B cell (primary cell): ENCODE measurements around the gene TEX12. TPM values are rescaled to one million over a fixed set of nuclear protein-coding genes. Genes with fewer than 3 reads are reported as not detected.

Experiments
- ATAC-seq: fragments of 200-7000 bp; cut with Tn5 transposase; one replicate; pipeline ENCODE4 v1.10.0; 2021; ENCODE audit warnings: low read depth, mild to moderate bottlenecking, moderate number of reproducible peaks, moderate library complexity
- CTCF ChIA-PET: fragments of 350-600 bp; sonication (Branson Sonifier 250); formaldehyde crosslinking; loops from one replicate; lab custom pipeline; 2021; ENCODE audit warnings: antibody characterized with exemption, inconsistent platforms; lab: Charles Lee
- POLR2A ChIA-PET: fragments of 350-600 bp; sonication (Branson Sonifier 250); formaldehyde crosslinking; loops from one replicate; lab custom pipeline; 2021; ENCODE audit warnings: antibody characterized with exemption; lab: Charles Lee
- DNase-seq: peaks from one replicate; pipeline ENCODE4 v3.0.0; 2013
- H2AFZ ChIP-seq: 2 replicates; pipeline ENCODE4 v1.6.1; 2012; ENCODE audit warnings: mild to moderate bottlenecking, low read depth, low read length; ENCODE audit not compliant: insufficient read depth, poor library complexity, severe bottlenecking
- H3K27ac ChIP-seq, 2 donors: 1 replicate in 1 of 2; 2 replicates in 1 of 2; pipeline ENCODE4 v1.5.1; 2012 to 2013; ENCODE audit warnings: low read length in 2 of 2, mild to moderate bottlenecking in 2 of 2, moderate library complexity in 1 of 2
- H3K27me3 ChIP-seq, 4 experiments: fragments of 200-600 bp in 1 of 4; sonication (generic) in 1 of 4; replicated peaks in 1 of 4; 1 replicate in 2 of 4; 2 replicates in 2 of 4; pipeline versions ENCODE4 v1.6.1 to v1.7.0; 2013 to 2016; ENCODE audit warnings: low read length in 3 of 4, mild to moderate bottlenecking in 2 of 4, mixed read lengths in 1 of 4, moderate library complexity in 1 of 4; ENCODE audit not compliant: insufficient read depth in 4 of 4, control insufficient read depth in 3 of 4; ENCODE audit errors: control extremely low read depth in 1 of 4
- H3K36me3 ChIP-seq, 2 experiments: replicated peaks in 1 of 2; 1 replicate in 1 of 2; 2 replicates in 1 of 2; pipeline versions ENCODE4 v1.6.1 to v1.7.1; 2013; ENCODE audit warnings: low read length in 1 of 2; ENCODE audit not compliant: insufficient read depth in 2 of 2, control insufficient read depth in 1 of 2; ENCODE audit errors: control extremely low read depth in 1 of 2, extremely low read depth in 1 of 2
- H3K4me1 ChIP-seq, 2 donors: fragments of 200-600 bp in 1 of 2; sonication (generic) in 1 of 2; 1 replicate in 1 of 2; 2 replicates in 1 of 2; pipeline versions ENCODE4 v1.5.1 to v1.6.1; 2013 to 2017; ENCODE audit warnings: low read length in 2 of 2; ENCODE audit not compliant: control insufficient read depth in 2 of 2, insufficient read depth in 2 of 2
- H3K4me2 ChIP-seq: replicated peaks from 2 replicates; pipeline ENCODE3; 2012; ENCODE audit warnings: mild to moderate bottlenecking, low read depth, low read length; ENCODE audit not compliant: poor library complexity, severe bottlenecking
- H3K4me3 ChIP-seq, 5 experiments: fragments of 200-600 bp in 1 of 5; sonication (generic) in 1 of 5; 1 replicate in 3 of 5; 2 replicates in 2 of 5; pipeline versions ENCODE4 v1.5.1 to v1.7.0; 2011 to 2016; ENCODE audit warnings: low read length in 4 of 5, mild to moderate bottlenecking in 4 of 5, low read depth in 2 of 5, control low read depth in 1 of 5, moderate library complexity in 1 of 5; ENCODE audit not compliant: insufficient read depth in 1 of 5; ENCODE audit errors: control extremely low read depth in 1 of 5, extremely low read depth in 1 of 5
- H3K79me2 ChIP-seq: fragments of 200-600 bp; sonication (generic); one replicate; pipeline ENCODE4 v1.6.0; 2016; ENCODE audit warnings: low read length; ENCODE audit not compliant: control insufficient read depth, insufficient read depth
- H3K9ac ChIP-seq: fragments of 200-600 bp; sonication (generic); 2 replicates; pipeline ENCODE4 v1.6.1; 2017; ENCODE audit warnings: mild to moderate bottlenecking, low read length, moderate library complexity
- H3K9me3 ChIP-seq, 3 donors: one replicate each; pipeline versions ENCODE4 v1.6.1 to v1.7.1; 2013; ENCODE audit warnings: low read length in 2 of 3; ENCODE audit not compliant: control insufficient read depth in 2 of 3, insufficient read depth in 1 of 3; ENCODE audit errors: control extremely low read depth in 1 of 3
- H4K20me1 ChIP-seq: 2 replicates; pipeline ENCODE4 v1.6.0; 2012; ENCODE audit warnings: mild to moderate bottlenecking, low read length; ENCODE audit not compliant: insufficient read depth, control insufficient read depth, poor library complexity, severe bottlenecking
- H3K27ac Mint-ChIP-seq: one replicate; pipeline ENCODE4 v1.8.0; 2021; ENCODE audit warnings: mixed read lengths
- H3K27me3 Mint-ChIP-seq: one replicate; pipeline ENCODE4 v1.8.0; 2021; ENCODE audit warnings: mixed read lengths
- H3K4me1 Mint-ChIP-seq: one replicate; pipeline ENCODE4 v1.8.0; 2021; ENCODE audit warnings: mixed read lengths
- H3K4me3 Mint-ChIP-seq: one replicate; pipeline ENCODE4 v1.8.0; 2021; ENCODE audit warnings: mixed read lengths
- H3K9me3 Mint-ChIP-seq: one replicate; pipeline ENCODE4 v1.8.0; 2022; ENCODE audit warnings: mixed read lengths; ENCODE audit not compliant: insufficient read depth
- CTCF ChIP-seq: fragments of 200-600 bp; IDR thresholded peaks from one replicate; pipeline ENCODE4 v1.8.0; 2022; ENCODE audit warnings: antibody characterized with exemption, mild to moderate bottlenecking
- EZH2 ChIP-seq: IDR thresholded peaks from 2 replicates; pipeline ENCODE4 v1.6.1; 2012; ENCODE audit warnings: borderline replicate concordance, low read depth, mild to moderate bottlenecking, moderate library complexity, low read length; ENCODE audit not compliant: insufficient read depth, poor library complexity, severe bottlenecking
- WGBS: methylation state at CpG from one replicate; pipeline ENCODE4 v1.1.5; 2013; ENCODE audit warnings: missing lambda C conversion rate; ENCODE audit not compliant: insufficient coverage; 5-methylcytosine and 5-hydroxymethylcytosine counted together
- intact Hi-C: fragments of 100-400 bp; cut with micrococcal nuclease; formaldehyde crosslinking; loops from one replicate; pipeline ENCODE4 v1.10.0; 2022
- polyA plus RNA-seq: library from polyadenylated mRNA; depleted of rRNA; stranded (reverse); fragments of >200 nt; gene quantifications from 2 replicates; pipeline ENCODE4 v1.2.3, GENCODE V29; 2012
- small RNA-seq: library from RNA; depleted of rRNA; stranded (forward); fragments of <200 nt; gene quantifications from one replicate; pipeline ENCODE3, GENCODE V24; 2012; ENCODE audit warnings: low replicate concordance, low read depth; ENCODE audit not compliant: insufficient read length
- total RNA-seq, 2 donors: library from RNA; stranded (reverse); fragments of 120-200 nt in 1 of 2; gene quantifications; 1 replicate in 1 of 2; 2 replicates in 1 of 2; pipeline versions ENCODE4 v1.2.3 to v1.2.4, GENCODE V29; 2013 to 2022

The TEX12 gene
- total and polyA plus RNA-seq, 2 donors (not counting 1 experiment from before 2014, with no cell fraction given), result 0.10 to 0.47 TPM

DNA sequence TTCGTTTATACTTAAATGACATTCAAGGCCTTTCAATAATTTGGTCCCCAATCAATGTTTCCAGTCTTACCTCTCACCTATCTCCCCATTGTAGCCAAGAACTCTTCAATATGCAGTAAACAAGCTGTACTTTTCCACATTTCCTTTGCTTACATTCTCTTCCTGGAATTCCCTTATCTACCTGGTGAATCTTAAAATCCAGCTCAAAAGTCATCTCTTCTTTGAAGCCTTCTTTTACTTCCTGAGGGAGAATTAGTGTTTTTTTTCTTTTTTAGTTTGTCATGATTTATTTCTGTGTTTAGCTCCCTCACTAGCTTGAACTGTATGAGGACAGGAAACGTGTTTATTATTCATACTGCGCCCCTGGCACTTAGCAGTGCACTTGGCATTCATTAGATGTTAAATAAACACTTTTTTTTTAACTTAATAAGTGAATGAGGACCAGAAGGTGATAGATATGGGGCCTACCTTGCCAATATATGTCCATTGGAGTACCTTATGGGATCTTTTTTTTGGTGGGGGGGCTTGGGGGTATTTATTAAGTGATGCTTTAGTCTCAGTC, 54.2 kb downstream of the TEX12 start:
- H3K4me3 Mint-ChIP-seq, result no peak overlapping the region
- no peak overlapping the region for H3K27ac ChIP-seq
- no peak for ATAC-seq
- no peak overlapping the region for H2AFZ ChIP-seq
- POLR2A ChIA-PET, result interaction anchor here (1.2 kb wide), 1 partner anchor 59 kb away, joined by 4 read pairs; no protein-coding TSS in a partner anchor
- H3K4me3 ChIP-seq, result no peak overlapping the region
- peaks cover 0 to 13% of the 10 kb centered on the region in 2 donors for H3K4me1 ChIP-seq
- H4K20me1 ChIP-seq, result no peaks in the 10 kb centered on the region
- H3K9me3 ChIP-seq, result peaks cover 0 to 3% (median 0%) of the 10 kb centered on the region in 3 donors
- no CpG with 5 or more reads among the region's 3 CpGs for WGBS
- intact Hi-C loops, result loop anchor here (10.0 kb wide), 1 partner anchor 1787 kb away; no protein-coding TSS in a partner anchor
- H3K36me3 ChIP-seq, result no peaks in the 10 kb centered on the region
- CTCF ChIA-PET, result interaction anchor here (0.7 to 20.4 kb wide), 9 partner anchors 10 to 1895 kb away, joined by 3 to 471 read pairs (median 5); no protein-coding TSS in a partner anchor
- no peaks in the 10 kb centered on the region for H3K27me3 Mint-ChIP-seq
- no peaks in the 10 kb centered on the region for H3K9me3 Mint-ChIP-seq
- H3K27ac Mint-ChIP-seq, result no peak overlapping the region
- no peaks in the 10 kb centered on the region for H3K27me3 ChIP-seq
- no peak overlapping the region for H3K4me2 ChIP-seq
- H3K79me2 ChIP-seq, result no peaks in the 10 kb centered on the region
- no peak overlapping the region for H3K9ac ChIP-seq
- TF ChIP-seq EZH2 (no peak), CTCF (no peak)
- DNase-seq, result no peak
- H3K4me1 Mint-ChIP-seq, result peaks cover 10% of the 10 kb centered on the region

Small RNA genes lying within 50 kb of the gene (small RNA-seq; reads per million reads assigned to genes)
- not detected for gene MRPS36P4

Other genes starting within 250 kb of the TEX12 start
- not detected in 2 replicates for gene C11orf52, start 248.5 kb upstream of the TEX12 start, total RNA-seq
- not detected in 2 replicates for gene C11orf52, start 248.5 kb upstream of the TEX12 start, polyA plus RNA-seq
- 0.78 and 0.99 TPM in 2 replicates for gene DIXDC1, start 230.0 kb upstream of the TEX12 start, total RNA-seq
- gene DIXDC1, start 230.0 kb upstream of the TEX12 start, polyA plus RNA-seq, result 0.03 and 0.26 TPM in 2 replicates
- gene DLAT, start 142.0 kb upstream of the TEX12 start, total RNA-seq, result 19.8 and 21.1 TPM in 2 replicates
- gene DLAT, start 142.0 kb upstream of the TEX12 start, polyA plus RNA-seq, result 6.1 and 8.9 TPM in 2 replicates
- gene PIH1D2, start 93.4 kb upstream of the TEX12 start, total RNA-seq, result 0.22 and 0.67 TPM in 2 replicates
- gene PIH1D2, start 93.4 kb upstream of the TEX12 start, polyA plus RNA-seq, result 0.06 TPM in 1 of 2 replicates, not detected in the other
- gene NKAPD1, start 93.1 kb upstream of the TEX12 start, total RNA-seq, result 22.8 and 23.4 TPM in 2 replicates
- gene NKAPD1, start 93.1 kb upstream of the TEX12 start, polyA plus RNA-seq, result 4.5 and 5.4 TPM in 2 replicates
- 22.4 and 25.5 TPM in 2 replicates for gene TIMM8B, start 80.6 kb upstream of the TEX12 start, total RNA-seq
- gene TIMM8B, start 80.6 kb upstream of the TEX12 start, polyA plus RNA-seq, result 6.3 and 12.0 TPM in 2 replicates
- gene SDHD, start 80.5 kb upstream of the TEX12 start, total RNA-seq, result 55.0 and 57.7 TPM in 2 replicates
- gene SDHD, start 80.5 kb upstream of the TEX12 start, polyA plus RNA-seq, result 33.5 and 43.0 TPM in 2 replicates
- gene IL18, start 3.3 kb upstream of the TEX12 start, total RNA-seq, result 0.58 and 0.67 TPM in 2 replicates
- gene IL18, start 3.3 kb upstream of the TEX12 start, polyA plus RNA-seq, result 0.45 and 1.6 TPM in 2 replicates
- gene BCO2, start 8.1 kb downstream of the TEX12 start, total RNA-seq, result 1.7 and 4.4 TPM in 2 replicates
- gene BCO2, start 8.1 kb downstream of the TEX12 start, polyA plus RNA-seq, result 1.8 TPM in 2 replicates
- 36.2 and 36.7 TPM in 2 replicates for gene PTS, start 59.1 kb downstream of the TEX12 start, total RNA-seq
- 36.9 and 75.2 TPM in 2 replicates for gene PTS, start 59.1 kb downstream of the TEX12 start, polyA plus RNA-seq
- gene PLET1, start 93.5 kb downstream of the TEX12 start, total RNA-seq, result not detected in 2 replicates
- not detected in 2 replicates for gene PLET1, start 93.5 kb downstream of the TEX12 start, polyA plus RNA-seq